ENCODE data around the gene PFDN4.
"Not testable (repeated sequence)": the region's sequence is repeated elsewhere in the genome, so short reads cannot be mapped to it uniquely, and the experiment has no call there.

PFDN4 gene

DNA sequence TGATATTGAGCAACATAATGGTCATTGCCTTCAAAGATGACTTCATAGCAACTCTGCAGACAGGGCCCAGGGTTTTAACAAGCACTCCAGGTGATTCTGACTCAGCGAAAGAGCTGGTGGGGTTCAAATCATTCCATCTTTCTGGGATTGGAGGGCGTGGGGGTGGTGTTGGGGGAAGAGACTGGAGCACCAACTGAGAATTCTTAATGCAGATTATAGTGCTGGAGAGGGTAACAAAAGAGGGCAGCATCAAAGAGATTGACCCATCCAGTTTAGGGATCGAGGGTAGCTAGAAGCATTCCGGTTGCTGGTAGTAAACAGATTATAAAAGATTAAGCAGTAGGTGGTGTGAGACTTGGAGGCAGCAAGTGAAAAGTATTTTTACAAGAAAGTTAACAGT lies 15.9 kb downstream of the PFDN4 start:
- DNase-seq (ENCODE audit: low spot score) = no peak

DNA sequence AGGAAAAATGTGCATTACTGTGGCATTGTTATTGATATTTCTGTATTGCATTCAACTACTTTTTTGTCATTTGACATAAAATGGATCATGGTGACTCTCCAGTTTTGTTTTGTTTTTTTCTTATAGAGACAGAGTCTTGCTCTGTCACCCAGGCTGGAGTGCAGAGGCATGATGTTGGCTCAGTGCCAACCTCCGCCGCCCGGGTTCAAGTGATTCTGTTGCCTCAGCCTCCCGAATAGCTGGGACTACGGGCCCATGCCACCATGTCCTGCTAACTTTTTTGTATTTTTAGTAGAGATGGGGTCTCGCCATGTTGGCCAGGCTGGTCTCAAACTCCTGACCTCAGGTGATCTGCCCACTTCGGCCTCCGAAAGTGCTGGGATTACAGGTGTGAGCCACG lies 16.8 kb downstream of the PFDN4 start:
- not testable (repeated sequence) for DNase-seq (ENCODE audit: low spot score)

DNA sequence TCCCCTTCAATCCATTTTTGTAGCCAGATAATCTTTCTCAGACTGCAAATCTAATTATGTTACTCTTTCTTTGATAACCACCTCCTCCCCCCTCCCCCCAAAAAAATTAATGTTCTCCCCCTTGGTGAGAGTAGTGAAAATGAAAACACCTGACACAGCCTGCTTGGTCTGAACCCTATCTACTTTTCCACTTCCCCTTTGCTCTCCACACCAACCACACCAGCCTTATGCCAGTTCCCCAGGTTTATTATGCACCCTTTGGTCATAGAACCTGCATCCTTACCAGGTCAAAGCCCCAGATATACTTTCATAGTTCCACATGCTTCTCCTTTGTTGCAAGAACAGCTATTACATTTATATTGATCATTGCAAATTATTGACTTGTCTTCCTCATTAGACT lies 19.4 kb downstream of the PFDN4 start:
- DNase-seq (ENCODE audit: low spot score) = no peak

- DNase-seq (ENCODE audit: low spot score) = no peak
Observed at GRCh38 chr20:54227751-54228150, 19.9 kb downstream of the PFDN4 start.

GRCh38 chr20:54228841-54229240 lies 21.0 kb downstream of the PFDN4 start:
- no peak for DNase-seq (ENCODE audit: low spot score)

GRCh38 chr20:54229566-54230160 lies 21.8 kb downstream of the PFDN4 start:
- DNase-seq (ENCODE audit: low spot score) = no peak

DNA sequence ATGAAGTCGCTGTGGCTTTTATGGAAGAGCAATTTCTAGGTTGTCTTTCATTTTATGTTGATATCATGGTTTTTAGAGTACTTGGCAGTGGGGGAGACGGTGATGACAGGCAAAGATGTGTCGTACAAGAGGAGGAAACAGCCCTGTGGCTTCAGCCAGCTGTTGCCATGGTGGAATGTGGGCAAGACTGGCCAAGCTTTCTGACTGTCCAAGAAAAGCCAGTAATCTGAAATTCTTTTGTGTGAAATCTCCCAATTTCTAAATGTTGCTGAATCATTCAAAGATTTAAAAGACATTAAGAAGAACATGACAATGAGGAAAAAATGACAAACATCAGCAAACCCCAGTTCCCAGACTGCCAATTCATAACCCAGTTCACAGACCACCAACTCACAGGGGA lies 23.1 kb downstream of the PFDN4 start:
- DNase-seq (ENCODE audit: low spot score) = no peak

DNA sequence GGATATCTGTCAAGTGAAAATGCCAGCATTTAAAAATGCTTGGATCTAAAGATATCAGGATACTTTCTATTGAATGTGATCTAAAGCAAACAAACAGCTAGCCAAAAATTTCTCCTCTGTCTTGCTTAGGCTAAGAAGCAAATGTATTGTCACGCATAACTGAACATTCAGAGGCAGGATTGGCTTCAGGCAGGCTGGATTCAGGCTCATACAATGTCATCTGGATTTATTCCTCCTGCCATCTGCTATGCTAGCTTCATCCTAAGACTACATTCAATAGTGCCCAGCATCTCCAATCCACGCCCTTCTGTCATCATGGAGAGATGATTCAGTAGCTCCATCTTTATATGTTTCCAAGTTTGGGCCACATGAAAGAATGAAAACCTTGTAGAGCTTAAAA lies 27.1 kb downstream of the PFDN4 start:
- no peak for DNase-seq (ENCODE audit: low spot score)

DNA sequence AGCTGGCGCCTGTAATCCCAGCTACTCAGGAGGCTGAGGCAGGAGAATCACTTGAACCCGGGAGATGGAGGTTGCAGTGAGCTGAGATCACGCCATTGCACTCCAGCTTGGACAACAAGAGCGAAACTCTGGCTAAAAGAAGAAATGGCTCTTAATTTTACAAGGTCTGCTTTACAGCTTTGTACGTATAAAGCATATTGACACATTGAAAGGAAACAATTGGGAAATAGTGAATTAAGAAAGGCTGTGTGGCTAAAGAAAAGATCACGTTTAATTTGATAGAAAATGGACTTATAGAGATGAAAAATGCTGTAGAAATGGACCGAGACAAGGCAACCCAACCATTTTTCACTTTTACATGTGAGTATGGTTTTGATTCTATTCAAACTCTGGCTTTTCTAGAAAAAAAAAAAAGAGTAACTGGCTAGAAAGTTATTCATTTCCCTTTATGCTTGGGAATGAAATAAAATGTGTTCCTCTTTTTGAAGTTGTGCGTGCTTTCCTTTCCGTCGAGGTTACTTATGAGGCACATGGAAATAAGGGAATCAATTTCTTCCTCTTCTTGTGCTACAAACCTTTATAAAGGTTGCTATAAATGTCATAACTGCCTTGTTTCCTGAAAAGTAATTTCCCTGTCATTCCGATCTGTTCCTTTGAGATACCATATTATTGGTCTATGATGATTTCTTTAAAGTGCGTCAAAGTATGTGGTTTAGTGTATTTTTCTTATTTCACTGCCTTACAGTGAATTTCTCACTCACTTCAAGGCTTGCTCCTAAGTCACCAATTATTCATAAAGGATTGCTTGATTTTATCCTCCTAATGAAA lies 29.4 kb downstream of the PFDN4 start:
- DNase-seq (ENCODE audit: low spot score) = no peak

DNA sequence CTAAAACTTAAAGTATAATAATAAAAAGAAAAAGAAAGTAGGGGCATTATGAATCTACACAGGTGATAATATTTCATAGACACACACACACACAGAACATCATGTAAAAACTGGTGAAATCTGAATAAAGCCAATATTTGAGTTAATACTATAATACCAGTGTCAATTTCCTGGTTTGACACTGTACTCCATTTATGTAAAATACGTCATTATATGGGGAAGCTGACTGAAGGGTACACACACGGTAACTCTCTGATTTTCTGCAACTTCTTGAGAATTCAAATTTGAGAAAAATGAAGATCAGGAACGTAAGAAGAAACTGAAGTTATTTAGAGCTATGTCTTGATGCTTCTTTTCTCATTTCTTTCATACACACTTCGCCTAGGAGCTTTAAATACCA lies 36.2 kb downstream of the PFDN4 start:
- DNase-seq (ENCODE audit: low spot score) = no peak

- DNase-seq (ENCODE audit: low spot score) = not testable (repeated sequence)
Observed at GRCh38 chr20:54248705-54249104, 40.8 kb downstream of the PFDN4 start.

- DNase-seq (ENCODE audit: low spot score) = peak; percentile 13
Observed at GRCh38 chr20:54250691-54251090, 42.8 kb downstream of the PFDN4 start.

GRCh38 chr20:54251096-54251495 lies 43.2 kb downstream of the PFDN4 start:
- DNase-seq (ENCODE audit: low spot score) = no peak

- DNase-seq (ENCODE audit: low spot score) = no peak
Observed at GRCh38 chr20:54254596-54254995, 46.7 kb downstream of the PFDN4 start.

- no peak for DNase-seq (ENCODE audit: low spot score)
Observed at GRCh38 chr20:54255157-54255556, 47.3 kb downstream of the PFDN4 start.

DNA sequence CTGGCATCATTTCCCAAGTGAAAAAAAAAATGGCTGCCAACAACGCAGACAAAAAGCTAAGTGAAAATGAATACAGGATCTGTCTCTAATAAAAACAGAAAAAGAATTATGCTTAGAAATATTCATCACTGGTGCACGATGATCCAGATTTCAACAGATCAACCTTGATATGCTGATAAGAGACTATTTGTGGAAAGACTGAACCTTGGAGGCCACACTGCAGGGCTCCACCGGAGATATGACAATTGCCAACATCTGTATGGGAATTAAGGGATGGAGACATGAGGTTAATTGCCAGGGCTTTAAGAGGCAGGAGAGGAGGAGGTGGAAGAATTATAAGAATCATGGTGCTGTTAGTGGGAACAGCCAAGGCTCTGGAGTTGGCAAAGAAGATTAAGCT lies 48.3 kb downstream of the PFDN4 start:
- DNase-seq (ENCODE audit: low spot score) = no peak

DNA sequence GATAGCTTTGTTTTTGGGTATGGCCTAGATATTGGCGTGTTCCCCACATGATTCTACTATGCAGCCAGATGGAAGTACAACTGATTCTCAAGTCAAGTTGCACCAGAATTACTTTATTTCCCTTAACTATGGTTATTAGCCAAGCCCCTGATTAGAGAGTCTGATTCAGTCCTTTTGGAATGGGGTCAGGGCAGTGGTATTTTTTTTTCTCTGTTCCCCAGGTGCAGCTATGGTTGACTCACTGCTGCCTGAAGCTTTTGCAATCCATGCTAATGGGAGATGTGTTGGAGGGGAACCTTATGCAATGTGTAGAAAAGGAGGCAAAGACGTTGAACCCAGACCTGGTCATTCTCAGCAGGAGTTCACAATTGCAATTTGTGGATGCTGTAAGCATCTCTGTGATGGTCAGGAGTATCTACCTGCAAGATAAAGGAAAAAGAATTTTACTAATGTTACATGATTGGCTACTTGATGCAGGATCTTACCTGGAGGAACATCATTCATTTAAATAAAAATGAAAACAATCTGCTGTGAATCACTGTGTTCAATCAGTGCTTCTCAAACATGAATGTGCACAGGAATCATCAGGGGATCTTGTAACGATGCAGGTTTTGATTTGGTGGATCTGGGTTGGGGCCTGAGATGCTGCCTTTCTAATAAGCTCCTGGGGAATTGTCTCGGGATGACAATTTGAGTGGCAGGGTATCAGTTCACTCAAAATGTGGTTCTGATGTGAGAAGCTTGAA lies 49.4 kb downstream of the PFDN4 start:
- no peak for DNase-seq (ENCODE audit: low spot score)

DNA sequence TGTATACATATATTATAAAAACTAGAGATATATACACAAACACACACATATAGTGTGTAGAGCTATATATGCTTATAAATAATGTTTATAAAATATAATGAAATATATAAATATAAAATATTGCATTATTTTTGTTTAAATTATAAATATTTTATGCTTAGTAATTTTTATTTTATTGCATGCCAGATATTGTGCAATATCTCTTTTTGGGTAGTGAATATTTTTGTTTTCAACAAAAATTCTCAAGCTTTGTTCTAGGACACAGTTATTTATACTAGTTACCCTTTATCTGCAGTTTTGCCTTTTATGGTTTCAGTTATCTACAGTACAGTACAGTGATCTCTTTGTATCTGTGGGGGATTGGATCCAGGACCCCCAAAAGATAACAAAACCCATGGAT lies 52.2 kb downstream of the PFDN4 start:
- no peak for DNase-seq (ENCODE audit: low spot score)

- DNase-seq (ENCODE audit: low spot score) = no peak
Observed at GRCh38 chr20:54262671-54263070, 54.8 kb downstream of the PFDN4 start.

GRCh38 chr20:54263116-54263690 lies 55.3 kb downstream of the PFDN4 start:
- DNase-seq (ENCODE audit: low spot score) = no peak

GRCh38 chr20:54265791-54266190 lies 57.9 kb downstream of the PFDN4 start:
- not testable (repeated sequence) for DNase-seq (ENCODE audit: low spot score)

DNA sequence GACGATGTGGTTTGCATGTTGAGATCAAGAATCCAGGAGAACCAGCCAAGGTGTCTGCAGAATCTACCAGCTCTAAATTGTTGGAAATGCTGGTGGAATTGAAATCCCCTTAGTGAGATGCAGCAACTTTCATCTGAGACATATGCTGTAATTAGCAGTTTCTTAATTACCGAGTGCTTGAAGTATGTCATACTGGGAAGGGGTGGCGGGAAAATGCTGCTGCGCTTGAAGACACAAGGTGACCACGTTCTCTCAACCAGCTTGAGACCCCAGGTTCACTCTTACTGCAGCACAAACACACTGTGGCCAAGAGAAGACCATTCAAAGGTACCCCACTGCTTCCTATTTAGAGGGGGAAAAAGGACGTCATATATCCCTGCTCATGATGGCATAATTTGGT lies 59.0 kb downstream of the PFDN4 start:
- DNase-seq (ENCODE audit: low spot score) = no peak

DNA sequence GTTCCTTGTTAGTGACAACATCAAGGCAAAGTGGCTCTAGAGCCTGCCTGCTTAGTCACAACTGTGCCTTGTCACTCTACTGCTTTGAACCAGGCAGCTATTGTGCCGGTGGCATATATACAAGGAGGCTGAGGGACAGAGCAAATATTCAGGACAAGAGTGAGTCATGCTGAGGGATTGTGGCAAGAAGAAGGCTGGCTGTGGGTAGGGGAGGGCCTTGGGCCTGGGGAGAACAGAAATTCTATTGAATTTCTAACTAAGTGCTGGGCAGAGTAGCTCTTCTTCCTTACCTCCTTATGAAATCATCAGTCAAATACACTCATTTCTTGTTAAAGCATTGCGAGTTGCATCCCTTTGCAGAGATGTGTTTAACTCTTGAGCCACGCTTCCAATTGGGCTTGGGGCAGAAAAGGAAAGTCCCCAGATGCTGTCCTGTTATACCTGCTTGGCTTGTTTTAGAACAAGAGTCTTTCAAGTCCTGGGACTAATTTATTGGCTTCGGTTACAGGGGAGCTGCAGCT lies 59.7 kb downstream of the PFDN4 start:
- no peak for DNase-seq (ENCODE audit: low spot score)

Data from RKO (cell line).